HepG2 (cell line): ENCODE data around the gene IKZF3. TPM values are rescaled to one million over a fixed set of nuclear protein-coding genes. Genes with fewer than 3 reads are reported as not detected.
A peak's percentile ranks its signal among the peaks of the same experiment; 100 is the strongest.

ENCODE experiments used
- ATF7-NPFF ChIP-seq: sonication (generic); formaldehyde crosslinking; IDR thresholded peaks from 2 replicates; pipeline ENCODE4 v1.8.1; 2023; ENCODE audit warnings: mild to moderate bottlenecking, low read depth, missing genetic modification reagents, moderate library complexity
- CENPT ChIP-seq: sonication (generic); formaldehyde crosslinking; IDR thresholded peaks from 2 replicates; pipeline ENCODE4 v1.8.0; 2022; ENCODE audit warnings: low read depth, mild to moderate bottlenecking, moderate library complexity, missing genetic modification reagents
- CREB1 ChIP-seq, 2 experiments: fragments of 450-650 bp in 1 of 2; IDR thresholded peaks; 2 replicates each; pipeline ENCODE4 v1.6.1; 2016 to 2017; ENCODE audit warnings: control low read depth in 1 of 2, mild to moderate bottlenecking in 1 of 2, missing compliant biosample characterization in 1 of 2, missing genetic modification characterization in 1 of 2
- FOXO1 ChIP-seq: sonication (generic); formaldehyde crosslinking; IDR thresholded peaks from 2 replicates; pipeline ENCODE4 v1.4.0; 2020; ENCODE audit warnings: missing genetic modification reagents
- MAZ ChIP-seq, 2 experiments: sonication (generic) in 1 of 2; formaldehyde crosslinking in 1 of 2; IDR thresholded peaks; 2 replicates each; pipeline versions ENCODE4 v1.5.0 to v1.6.1; 2012 to 2020; ENCODE audit warnings: low read depth in 2 of 2, mild to moderate bottlenecking in 2 of 2, borderline replicate concordance in 1 of 2, improper control_type of control experiment in 1 of 2, low read length in 1 of 2, missing genetic modification reagents in 1 of 2, moderate library complexity in 1 of 2
- MXD3 ChIP-seq: IDR thresholded peaks from 2 replicates; pipeline ENCODE4 v1.6.1; 2016; ENCODE audit warnings: mild to moderate bottlenecking, missing biosample characterization, missing genetic modification reagents
- SATB2 ChIP-seq: sonication (generic); formaldehyde crosslinking; IDR thresholded peaks from 2 replicates; pipeline ENCODE4 v1.5.0; 2020; ENCODE audit warnings: missing genetic modification reagents
- USF2 ChIP-seq, 2 experiments: sonication (generic) in 1 of 2; formaldehyde crosslinking in 1 of 2; IDR thresholded peaks; 2 replicates each; pipeline versions ENCODE4 v1.5.1 to v1.6.1; 2011 to 2020; ENCODE audit warnings: borderline replicate concordance in 1 of 2, low read depth in 1 of 2, low read length in 1 of 2, mild to moderate bottlenecking in 1 of 2, missing genetic modification reagents in 1 of 2, moderate library complexity in 1 of 2
- ZBTB26 ChIP-seq: IDR thresholded peaks from 2 replicates; pipeline ENCODE4 v1.6.1; 2016; ENCODE audit warnings: missing compliant biosample characterization, missing genetic modification reagents, borderline replicate concordance
- ZHX1 ChIP-seq: sonication (generic); formaldehyde crosslinking; IDR thresholded peaks from 2 replicates; pipeline ENCODE4 v1.8.1; 2022; ENCODE audit warnings: low read depth, mild to moderate bottlenecking, missing genetic modification reagents
- ZNF615 ChIP-seq: sonication (generic); formaldehyde crosslinking; IDR thresholded peaks from 2 replicates; pipeline ENCODE4 v1.5.0; 2020; ENCODE audit warnings: mild to moderate bottlenecking, missing genetic modification reagents, borderline replicate concordance
- ZNF772 ChIP-seq: sonication (generic); formaldehyde crosslinking; IDR thresholded peaks from 2 replicates; pipeline ENCODE4 v1.5.0; 2020; ENCODE audit warnings: mild to moderate bottlenecking, missing genetic modification reagents
- polyA plus RNA-seq, 8 experiments: library from polyadenylated mRNA; depleted of rRNA in 3 of 8; stranded (reverse) in 7 of 8; unstranded in 1 of 8; fragments of >200 nt; fragmentation: Illumina TruSeq in 4 of 8; extraction: Trizol in 4 of 8; gene quantifications; 2 replicates each; pipeline versions ENCODE4 v1.2.1 to v1.2.3, GENCODE V29; 2011 to 2016; ENCODE audit warnings: low read depth in 4 of 8, missing spikeins in 1 of 8, mixed read lengths in 1 of 8; ENCODE audit not compliant: insufficient read depth in 1 of 8
- total RNA-seq, 5 experiments: library from RNA; depleted of rRNA; stranded (reverse); fragments of >200 nt; fragmentation: Illumina TruSeq; extraction: Trizol; gene quantifications; 2 replicates each; pipeline ENCODE4 v1.2.3, GENCODE V29; 2016; ENCODE audit warnings: low read depth in 1 of 5
- TF ChIP-seq, protein P1 (sequence below): sonication (generic); formaldehyde crosslinking; conservative IDR thresholded peaks from 2 replicates; pipeline ENCODE4 v1.8.1; 2023; ENCODE audit warnings: missing genetic modification reagents
- TF ChIP-seq, protein P2 (sequence below): IDR thresholded peaks from 2 replicates; pipeline ENCODE4 v1.6.1; 2012; ENCODE audit warnings: low read length, improper control_type of control experiment

Gene IKZF3
- total and polyA plus RNA-seq, 2 of the 13 experiments (the other 11 are each of a cell fraction or from before 2014, with no cell fraction given): not detected

GRCh38 chr17:39740357-39741111, 123.6 kb downstream of the IKZF3 start (continued):
- no peak for TF ChIP-seq ZNF772
- no peak for TF ChIP-seq CENPT
- TF ChIP-seq ATF7-NPFF: peak; percentile 57
- TF ChIP-seq, protein P1, sequence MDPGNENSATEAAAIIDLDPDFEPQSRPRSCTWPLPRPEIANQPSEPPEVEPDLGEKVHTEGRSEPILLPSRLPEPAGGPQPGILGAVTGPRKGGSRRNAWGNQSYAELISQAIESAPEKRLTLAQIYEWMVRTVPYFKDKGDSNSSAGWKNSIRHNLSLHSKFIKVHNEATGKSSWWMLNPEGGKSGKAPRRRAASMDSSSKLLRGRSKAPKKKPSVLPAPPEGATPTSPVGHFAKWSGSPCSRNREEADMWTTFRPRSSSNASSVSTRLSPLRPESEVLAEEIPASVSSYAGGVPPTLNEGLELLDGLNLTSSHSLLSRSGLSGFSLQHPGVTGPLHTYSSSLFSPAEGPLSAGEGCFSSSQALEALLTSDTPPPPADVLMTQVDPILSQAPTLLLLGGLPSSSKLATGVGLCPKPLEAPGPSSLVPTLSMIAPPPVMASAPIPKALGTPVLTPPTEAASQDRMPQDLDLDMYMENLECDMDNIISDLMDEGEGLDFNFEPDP (CRISPR knock-in tag): no peak
- TF ChIP-seq, protein P2, sequence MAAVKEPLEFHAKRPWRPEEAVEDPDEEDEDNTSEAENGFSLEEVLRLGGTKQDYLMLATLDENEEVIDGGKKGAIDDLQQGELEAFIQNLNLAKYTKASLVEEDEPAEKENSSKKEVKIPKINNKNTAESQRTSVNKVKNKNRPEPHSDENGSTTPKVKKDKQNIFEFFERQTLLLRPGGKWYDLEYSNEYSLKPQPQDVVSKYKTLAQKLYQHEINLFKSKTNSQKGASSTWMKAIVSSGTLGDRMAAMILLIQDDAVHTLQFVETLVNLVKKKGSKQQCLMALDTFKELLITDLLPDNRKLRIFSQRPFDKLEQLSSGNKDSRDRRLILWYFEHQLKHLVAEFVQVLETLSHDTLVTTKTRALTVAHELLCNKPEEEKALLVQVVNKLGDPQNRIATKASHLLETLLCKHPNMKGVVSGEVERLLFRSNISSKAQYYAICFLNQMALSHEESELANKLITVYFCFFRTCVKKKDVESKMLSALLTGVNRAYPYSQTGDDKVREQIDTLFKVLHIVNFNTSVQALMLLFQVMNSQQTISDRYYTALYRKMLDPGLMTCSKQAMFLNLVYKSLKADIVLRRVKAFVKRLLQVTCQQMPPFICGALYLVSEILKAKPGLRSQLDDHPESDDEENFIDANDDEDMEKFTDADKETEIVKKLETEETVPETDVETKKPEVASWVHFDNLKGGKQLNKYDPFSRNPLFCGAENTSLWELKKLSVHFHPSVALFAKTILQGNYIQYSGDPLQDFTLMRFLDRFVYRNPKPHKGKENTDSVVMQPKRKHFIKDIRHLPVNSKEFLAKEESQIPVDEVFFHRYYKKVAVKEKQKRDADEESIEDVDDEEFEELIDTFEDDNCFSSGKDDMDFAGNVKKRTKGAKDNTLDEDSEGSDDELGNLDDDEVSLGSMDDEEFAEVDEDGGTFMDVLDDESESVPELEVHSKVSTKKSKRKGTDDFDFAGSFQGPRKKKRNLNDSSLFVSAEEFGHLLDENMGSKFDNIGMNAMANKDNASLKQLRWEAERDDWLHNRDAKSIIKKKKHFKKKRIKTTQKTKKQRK: no peak
- TF ChIP-seq USF2 (IDR thresholded peaks at IDR 0.05; ENCODE audit: low read depth, low read length): no peak
- no peak for TF ChIP-seq USF2 (CRISPR knock-in tag; IDR thresholded peaks at IDR 0.05; ENCODE audit: borderline replicate concordance)
- TF ChIP-seq CREB1 (IDR thresholded peaks at IDR 0.05): no peak
- no peak for TF ChIP-seq CREB1 (CRISPR knock-in tag; IDR thresholded peaks at IDR 0.05)
- 0 out of 2 replicates have a peak, but pooled peaks have one; percentile 23 for TF ChIP-seq MXD3 (CRISPR knock-in tag)
- TF ChIP-seq FOXO1 (CRISPR knock-in tag): peak; percentile 72
- TF ChIP-seq SATB2 (CRISPR knock-in tag): no peak
- TF ChIP-seq ZHX1: no peak
- TF ChIP-seq ZBTB26 (CRISPR knock-in tag): no peak; the same call in 1 of the 2 replicates
- TF ChIP-seq MAZ (IDR thresholded peaks at IDR 0.05; ENCODE audit: borderline replicate concordance, low read depth, low read length): peak; percentile 74; the same call in 1 of the 2 replicates
- TF ChIP-seq MAZ (CRISPR knock-in tag; IDR thresholded peaks at IDR 0.05; ENCODE audit: low read depth): peak; percentile 49; the same call in 1 of the 2 replicates
- peak; percentile 46; the same call in 1 of the 2 replicates for TF ChIP-seq ZNF615 (CRISPR knock-in tag)
